Measurements from ENCODE around the gene KIAA1958. TPM values are rescaled to one million over a fixed set of nuclear protein-coding genes. Genes with fewer than 3 reads are reported as not detected.

KIAA1958 gene
- total RNA-seq, 4 donors from 2014 or later: 5.7 to 11.1 (median 6.8) TPM

DNA sequence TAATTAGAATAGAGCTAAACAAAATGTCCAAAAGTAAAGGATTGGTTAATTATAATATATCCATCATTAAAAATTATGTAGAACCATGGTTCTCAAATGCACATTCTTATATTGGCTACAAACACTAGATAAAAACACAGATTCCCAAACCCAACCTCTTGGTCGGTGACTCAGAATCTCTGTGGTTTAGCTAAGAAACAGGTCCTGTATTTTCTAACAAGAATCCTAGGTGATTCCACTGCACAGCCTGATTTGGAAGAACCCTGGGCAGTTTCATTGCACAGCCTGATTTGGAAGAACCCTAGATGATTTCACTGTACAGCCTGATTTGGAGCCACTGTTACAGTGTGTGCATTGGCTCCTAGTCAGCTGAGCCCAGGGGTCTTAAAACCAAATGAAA lies 67.9 kb downstream of the KIAA1958 start:
- H3K4me3 ChIP-seq (ENCODE audit: low read depth, poor library complexity, severe bottlenecking): no peak overlapping the region
- intact Hi-C loops (cut with DNase I; ENCODE audit: low total_unique reads): no loop called here
- TF ChIP-seq, protein P1, sequence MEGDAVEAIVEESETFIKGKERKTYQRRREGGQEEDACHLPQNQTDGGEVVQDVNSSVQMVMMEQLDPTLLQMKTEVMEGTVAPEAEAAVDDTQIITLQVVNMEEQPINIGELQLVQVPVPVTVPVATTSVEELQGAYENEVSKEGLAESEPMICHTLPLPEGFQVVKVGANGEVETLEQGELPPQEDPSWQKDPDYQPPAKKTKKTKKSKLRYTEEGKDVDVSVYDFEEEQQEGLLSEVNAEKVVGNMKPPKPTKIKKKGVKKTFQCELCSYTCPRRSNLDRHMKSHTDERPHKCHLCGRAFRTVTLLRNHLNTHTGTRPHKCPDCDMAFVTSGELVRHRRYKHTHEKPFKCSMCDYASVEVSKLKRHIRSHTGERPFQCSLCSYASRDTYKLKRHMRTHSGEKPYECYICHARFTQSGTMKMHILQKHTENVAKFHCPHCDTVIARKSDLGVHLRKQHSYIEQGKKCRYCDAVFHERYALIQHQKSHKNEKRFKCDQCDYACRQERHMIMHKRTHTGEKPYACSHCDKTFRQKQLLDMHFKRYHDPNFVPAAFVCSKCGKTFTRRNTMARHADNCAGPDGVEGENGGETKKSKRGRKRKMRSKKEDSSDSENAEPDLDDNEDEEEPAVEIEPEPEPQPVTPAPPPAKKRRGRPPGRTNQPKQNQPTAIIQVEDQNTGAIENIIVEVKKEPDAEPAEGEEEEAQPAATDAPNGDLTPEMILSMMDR (IDR thresholded peaks at IDR 0.05): no peak
- no peak for TF ChIP-seq POLR2A (IDR thresholded peaks at IDR 0.05)
- 0 to 77% methylated on average over 1 of the region's 1 CpG for WGBS, 2 donors
- DNase-seq (ENCODE audit: low spot score in 2 of 2): no peak

DNA sequence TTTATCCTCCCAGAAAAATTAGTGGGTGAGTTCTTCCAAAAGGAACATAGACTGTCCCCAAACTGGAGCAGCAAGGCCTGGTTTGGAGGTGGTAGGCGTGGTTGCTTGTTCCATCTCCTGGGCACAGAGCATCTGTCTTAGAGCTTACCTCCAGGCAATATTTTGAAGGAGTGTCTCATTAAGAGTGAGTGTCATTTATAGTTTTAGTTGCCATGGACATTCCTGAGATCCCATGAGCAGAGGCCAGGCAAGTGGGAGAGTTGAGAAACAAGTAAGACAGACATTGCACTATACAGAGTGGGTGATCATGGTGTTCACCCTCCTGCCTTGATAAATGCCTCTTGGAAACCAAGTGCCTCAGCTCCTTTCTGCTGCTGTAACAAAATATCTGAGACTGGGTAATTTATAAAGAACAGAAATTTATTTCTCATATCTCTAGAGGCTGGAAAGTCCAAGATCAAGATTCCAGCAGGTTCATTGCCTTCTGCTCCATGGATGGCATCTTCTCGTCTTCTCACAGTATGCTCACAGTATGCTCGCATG lies 68.5 kb downstream of the KIAA1958 start:
- H3K4me3 ChIP-seq (ENCODE audit: low read depth, poor library complexity, severe bottlenecking): no peak overlapping the region
- TF ChIP-seq, protein P1 (IDR thresholded peaks at IDR 0.05): no peak
- no peak for TF ChIP-seq POLR2A (IDR thresholded peaks at IDR 0.05)
- no peak for DNase-seq (ENCODE audit: low spot score in 2 of 2)
- WGBS, 2 donors: 89% methylated on average over 3 of the region's 3 CpGs
- intact Hi-C loops (cut with DNase I; ENCODE audit: low total_unique reads): no loop called here

DNA sequence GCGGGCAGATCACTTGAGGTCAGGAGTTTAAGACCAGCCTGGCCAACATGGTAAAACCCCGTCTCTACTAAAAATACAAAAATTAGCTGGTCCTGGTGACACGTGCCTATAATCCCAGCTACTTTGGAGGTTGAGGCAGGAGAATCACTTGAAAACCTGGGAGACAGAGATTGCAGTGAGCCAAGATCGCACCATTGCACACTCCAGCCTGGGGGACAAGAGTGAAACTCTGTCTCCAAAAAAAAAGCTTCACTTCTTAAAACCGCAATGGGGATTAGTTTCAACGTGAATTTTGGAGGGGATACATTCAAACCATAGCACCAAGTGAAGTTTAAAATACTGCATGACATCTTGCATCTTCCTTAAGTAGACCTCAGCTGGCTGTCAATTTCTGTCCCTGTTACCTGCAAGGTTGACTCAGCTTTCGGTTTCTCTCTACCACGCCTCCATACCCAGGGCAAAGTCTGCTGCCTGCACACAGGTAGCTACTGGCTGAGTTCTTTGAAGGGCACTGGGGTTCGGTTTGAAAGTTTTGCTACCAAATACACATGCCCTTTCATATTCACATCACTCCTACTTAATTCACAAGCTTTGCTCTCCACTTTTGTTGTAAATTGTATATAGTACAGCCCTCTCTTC lies 69.3 kb downstream of the KIAA1958 start:
- TF ChIP-seq, protein P1 (IDR thresholded peaks at IDR 0.05): no peak
- no peak for TF ChIP-seq POLR2A (IDR thresholded peaks at IDR 0.05)
- intact Hi-C loops (cut with DNase I; ENCODE audit: low total_unique reads): no loop called here
- H3K4me3 ChIP-seq (ENCODE audit: low read depth, poor library complexity, severe bottlenecking): no peak overlapping the region
- no peak for DNase-seq (ENCODE audit: low spot score in 2 of 2)
- 76 to 81% methylated on average over 9 of the region's 9 CpGs for WGBS, 2 donors

DNA sequence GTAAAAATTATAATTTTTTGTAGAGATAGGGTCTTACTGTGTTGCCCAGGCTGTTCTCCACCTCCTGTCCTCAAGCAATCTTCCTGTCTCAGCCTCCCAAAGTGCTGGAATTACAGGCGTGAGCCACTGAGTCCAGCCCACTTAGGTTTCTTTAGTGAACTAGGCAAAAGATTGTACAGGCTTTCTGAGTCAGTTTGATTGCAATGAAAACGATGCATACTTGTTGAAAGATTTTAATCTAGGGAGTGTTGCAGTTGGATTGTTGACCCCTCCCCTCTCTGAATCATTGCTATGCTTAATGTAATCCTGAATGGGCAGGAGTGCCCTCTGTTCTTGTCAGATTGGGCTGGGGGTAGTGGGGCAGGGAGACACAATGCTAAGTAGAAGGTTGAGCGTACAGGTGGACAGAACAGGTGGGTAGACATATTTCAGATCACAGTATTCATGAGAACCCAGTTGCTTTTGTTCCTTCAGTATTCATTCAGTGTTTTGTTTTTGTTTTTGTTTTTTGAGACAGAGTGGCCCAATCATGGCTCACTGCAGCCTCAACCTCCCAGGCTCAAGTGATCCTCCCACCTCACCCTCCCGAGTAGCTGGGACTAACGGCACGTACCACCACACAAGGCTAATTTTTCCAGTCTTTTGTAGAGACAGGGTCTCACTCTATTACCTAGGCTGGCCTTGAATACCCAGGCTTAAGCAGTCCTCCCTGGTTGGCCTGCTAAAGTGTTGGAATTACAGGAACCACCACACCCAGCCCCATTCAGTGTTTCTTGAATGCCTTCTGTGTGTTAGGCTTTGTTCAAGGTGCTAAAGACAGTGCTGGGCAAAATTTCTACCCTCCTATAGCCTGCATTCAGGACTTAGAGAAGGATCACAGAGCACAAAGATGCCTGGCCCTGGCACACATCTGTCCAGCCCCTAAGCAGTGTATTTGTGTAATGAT lies 70.1 kb downstream of the KIAA1958 start:
- intact Hi-C loops (cut with DNase I; ENCODE audit: low total_unique reads): no loop called here
- TF ChIP-seq POLR2A (IDR thresholded peaks at IDR 0.05): no peak
- TF ChIP-seq, protein P1 (IDR thresholded peaks at IDR 0.05): no peak
- DNase-seq (ENCODE audit: low spot score in 2 of 2): no peak
- no peak overlapping the region for H3K4me3 ChIP-seq (ENCODE audit: low read depth, poor library complexity, severe bottlenecking)
- WGBS, 2 donors: 76 to 84% methylated on average over 6 of the region's 6 CpGs

DNA sequence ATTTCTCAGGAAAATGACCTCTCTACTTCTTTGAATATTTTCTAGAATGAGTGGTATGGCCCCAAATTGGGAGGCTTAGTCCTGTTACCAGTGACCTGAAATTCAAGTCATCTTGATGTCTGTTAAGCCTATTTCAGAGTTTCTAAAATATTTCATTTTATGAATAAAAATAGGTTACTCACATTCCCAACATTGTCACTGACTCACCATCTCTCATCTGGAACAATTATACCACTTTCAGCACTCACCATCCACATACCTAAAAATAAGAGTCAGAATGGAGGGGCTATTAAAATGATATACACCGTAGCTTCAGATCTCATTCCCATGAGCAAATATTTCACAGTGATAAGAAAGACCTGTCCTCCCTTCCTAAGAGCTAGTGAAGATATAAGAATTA lies 71.8 kb downstream of the KIAA1958 start:
- no peak overlapping the region for H3K4me3 ChIP-seq (ENCODE audit: low read depth, poor library complexity, severe bottlenecking)
- TF ChIP-seq, protein P1 (IDR thresholded peaks at IDR 0.05): no peak
- TF ChIP-seq POLR2A (IDR thresholded peaks at IDR 0.05): no peak
- no peak for DNase-seq (ENCODE audit: low spot score in 2 of 2)
- intact Hi-C loops (cut with DNase I; ENCODE audit: low total_unique reads): no loop called here
- WGBS, 2 donors: 92 to 96% methylated on average over 1 of the region's 1 CpG

Data from lower leg skin (tissue), 4 donors.